Naive B cell (primary cell): ENCODE data around the gene CUX1. TPM values are rescaled to one million over a fixed set of nuclear protein-coding genes. Genes with fewer than 3 reads are reported as not detected.
"Not testable (repeated sequence)": the region's sequence is repeated elsewhere in the genome, so short reads cannot be mapped to it uniquely, and the experiment has no call there.

Experiments
- ATAC-seq, 2 donors: fragments of 150-1000 bp; cut with Tn5 transposase; 2 replicates each; pipeline ENCODE4 v1.10.0; 2021; ENCODE audit warnings: low read depth in 2 of 2, mild to moderate bottlenecking in 2 of 2, moderate library complexity in 2 of 2
- DNase-seq: peaks from one replicate; pipeline ENCODE4 v3.0.0; 2022
- H3K27ac Mint-ChIP-seq, 6 donors: one replicate each; pipeline ENCODE4 v1.8.0; 2020 to 2022; ENCODE audit warnings: mild to moderate bottlenecking in 6 of 6, mixed read lengths in 6 of 6, moderate library complexity in 5 of 6, inconsistent platforms in 2 of 6
- H3K27me3 Mint-ChIP-seq, 3 donors: one replicate each; pipeline ENCODE4 v1.8.0; 2021 to 2022; ENCODE audit warnings: mixed read lengths in 3 of 3, mild to moderate bottlenecking in 1 of 3
- H3K36me3 Mint-ChIP-seq, 2 donors: one replicate each; pipeline ENCODE4 v1.8.0; 2020 to 2022; ENCODE audit warnings: mixed read lengths in 2 of 2, inconsistent platforms in 1 of 2, mild to moderate bottlenecking in 1 of 2
- H3K4me1 Mint-ChIP-seq, 3 donors: one replicate each; pipeline ENCODE4 v1.8.0; 2020 to 2022; ENCODE audit warnings: mixed read lengths in 3 of 3, inconsistent platforms in 1 of 3, mild to moderate bottlenecking in 1 of 3, moderate library complexity in 1 of 3
- H3K4me3 Mint-ChIP-seq, 8 donors: one replicate each; pipeline ENCODE4 v1.8.0; 2020 to 2022; ENCODE audit warnings: mild to moderate bottlenecking in 8 of 8, mixed read lengths in 8 of 8, moderate library complexity in 8 of 8, inconsistent platforms in 2 of 8
- H3K9me3 Mint-ChIP-seq, 7 donors: one replicate each; pipeline ENCODE4 v1.8.0; 2020 to 2022; ENCODE audit warnings: mixed read lengths in 7 of 7, mild to moderate bottlenecking in 5 of 7, inconsistent platforms in 2 of 7, moderate library complexity in 1 of 7
- polyA plus RNA-seq, 6 donors: library from polyadenylated mRNA; unstranded; fragments of 300-500 nt; fragmentation: Illumina TruSeq; gene quantifications; one replicate each; pipeline ENCODE4 v1.2.3, GENCODE V29; 2021; ENCODE audit warnings: low read depth in 6 of 6

Gene CUX1
- polyA plus RNA-seq, 6 donors from 2014 or later, result 0.66 to 31.5 (median 14.5) TPM

- no peaks in the 10 kb centered on the region for H3K9me3 Mint-ChIP-seq
- DNase-seq (no peak), ATAC-seq (no peak)
- H3K27ac Mint-ChIP-seq, result peak overlapping the region in 1 of 6 donors; percentile 72
- no peak overlapping the region for H3K4me3 Mint-ChIP-seq
- no peaks in the 10 kb centered on the region for H3K27me3 Mint-ChIP-seq
- peaks cover 0 to 5% of the 10 kb centered on the region in 2 donors for H3K36me3 Mint-ChIP-seq
- H3K4me1 Mint-ChIP-seq, result peaks cover 4 to 21% (median 6%) of the 10 kb centered on the region in 3 donors
Observed at GRCh38 chr7:101924171-101924570, 106.7 kb downstream of the CUX1 start.

- no peaks in the 10 kb centered on the region for H3K36me3 Mint-ChIP-seq
- no peak for DNase-seq
- ATAC-seq, result no peak
- H3K27me3 Mint-ChIP-seq, result no peaks in the 10 kb centered on the region
- H3K9me3 Mint-ChIP-seq, result peaks cover 0 to 6% (median 2%) of the 10 kb centered on the region in 7 donors
- H3K4me3 Mint-ChIP-seq, result no peak overlapping the region
- H3K4me1 Mint-ChIP-seq, result peaks cover 4 to 24% (median 6%) of the 10 kb centered on the region in 3 donors
- peak overlapping the region in 2 of 6 donors; percentile 52 to 63 for H3K27ac Mint-ChIP-seq
Observed at GRCh38 chr7:101926265-101926664, 108.8 kb downstream of the CUX1 start.

- ATAC-seq, result no peak
- peaks cover 0 to 6% (median 2%) of the 10 kb centered on the region in 7 donors for H3K9me3 Mint-ChIP-seq
- H3K36me3 Mint-ChIP-seq, result peaks cover 0 to 5% of the 10 kb centered on the region in 2 donors
- no peaks in the 10 kb centered on the region for H3K27me3 Mint-ChIP-seq
- peaks cover 4 to 28% (median 6%) of the 10 kb centered on the region in 3 donors for H3K4me1 Mint-ChIP-seq
- DNase-seq, result no peak
- H3K4me3 Mint-ChIP-seq, result no peak overlapping the region
- H3K27ac Mint-ChIP-seq, result peak overlapping the region in 2 of 6 donors; percentile 7 to 87
Observed at GRCh38 chr7:101927389-101927788, 110.0 kb downstream of the CUX1 start.

GRCh38 chr7:101927802-101928201 is 110.4 kb downstream of the CUX1 start:
- peaks cover 4 to 32% (median 6%) of the 10 kb centered on the region in 3 donors for H3K4me1 Mint-ChIP-seq
- ATAC-seq (no peak), DNase-seq (no peak)
- peaks cover 0 to 6% (median 2%) of the 10 kb centered on the region in 7 donors for H3K9me3 Mint-ChIP-seq
- H3K27me3 Mint-ChIP-seq, result no peaks in the 10 kb centered on the region
- H3K36me3 Mint-ChIP-seq, result peaks cover 0 to 6% of the 10 kb centered on the region in 2 donors
- no peak overlapping the region for H3K4me3 Mint-ChIP-seq
- no peak overlapping the region for H3K27ac Mint-ChIP-seq

- peaks cover 0 to 6% of the 10 kb centered on the region in 2 donors for H3K36me3 Mint-ChIP-seq
- peak overlapping the region in 1 of 6 donors; percentile 11 for H3K27ac Mint-ChIP-seq
- no peak overlapping the region for H3K4me3 Mint-ChIP-seq
- no peak for DNase-seq
- peaks cover 0 to 33% (median 9%) of the 10 kb centered on the region in 3 donors for H3K4me1 Mint-ChIP-seq
- no peaks in the 10 kb centered on the region for H3K27me3 Mint-ChIP-seq
- no peak for ATAC-seq
- peaks cover 0 to 6% (median 2%) of the 10 kb centered on the region in 7 donors for H3K9me3 Mint-ChIP-seq
Observed at GRCh38 chr7:101929256-101929655, 111.8 kb downstream of the CUX1 start.

GRCh38 chr7:101929911-101930310 is 112.5 kb downstream of the CUX1 start:
- H3K9me3 Mint-ChIP-seq, H3K36me3 Mint-ChIP-seq, DNase-seq, ATAC-seq, H3K27me3 Mint-ChIP-seq, H3K4me3 Mint-ChIP-seq: not testable (repeated sequence)
- Mint-ChIP-seq H3K27ac (peak overlapping the region in 1 of 6 donors; percentile 34), H3K4me1 (peaks cover 0 to 40% (median 16%) of the 10 kb centered on the region in 3 donors)

GRCh38 chr7:101932083-101932482 is 114.7 kb downstream of the CUX1 start:
- ATAC-seq (no peak), DNase-seq (no peak)
- Mint-ChIP-seq H3K9me3 (peaks cover 0 to 6% (median 2%) of the 10 kb centered on the region in 7 donors), H3K36me3 (peaks cover 0 to 6% of the 10 kb centered on the region in 2 donors), H3K27ac (peak overlapping the region in 1 of 6 donors; percentile 12), H3K4me3 (no peak overlapping the region), H3K27me3 (no peaks in the 10 kb centered on the region), H3K4me1 (peaks cover 18 to 56% (median 38%) of the 10 kb centered on the region in 3 donors)

- peaks cover 0 to 6% of the 10 kb centered on the region in 2 donors for H3K36me3 Mint-ChIP-seq
- H3K4me3 Mint-ChIP-seq, result peak overlapping the region in 4 of 8 donors; percentile 7 to 71 (median 17)
- H3K27ac Mint-ChIP-seq, result peak overlapping the region in 1 of 6 donors; percentile 85
- DNase-seq (no peak), ATAC-seq (no peak)
- peaks cover 0 to 6% (median 2%) of the 10 kb centered on the region in 7 donors for H3K9me3 Mint-ChIP-seq
- H3K27me3 Mint-ChIP-seq, result no peaks in the 10 kb centered on the region
- peaks cover 21 to 57% (median 42%) of the 10 kb centered on the region in 3 donors for H3K4me1 Mint-ChIP-seq
Observed at GRCh38 chr7:101933028-101933427, 115.6 kb downstream of the CUX1 start.

- peak overlapping the region in 3 of 6 donors; percentile 47 to 76 (median 61) for H3K27ac Mint-ChIP-seq
- peaks cover 0 to 6% of the 10 kb centered on the region in 2 donors for H3K36me3 Mint-ChIP-seq
- H3K4me3 Mint-ChIP-seq, result peak overlapping the region in 7 of 8 donors; percentile 50 to 84 (median 70)
- ATAC-seq, result peak; percentile 46 to 53
- peaks cover 0 to 6% (median 2%) of the 10 kb centered on the region in 7 donors for H3K9me3 Mint-ChIP-seq
- peak; percentile 24 for DNase-seq
- peaks cover 21 to 61% (median 49%) of the 10 kb centered on the region in 3 donors for H3K4me1 Mint-ChIP-seq
- no peaks in the 10 kb centered on the region for H3K27me3 Mint-ChIP-seq
Observed at GRCh38 chr7:101933688-101934121, 116.3 kb downstream of the CUX1 start.

- Mint-ChIP-seq H3K27me3 (no peaks in the 10 kb centered on the region), H3K36me3 (peaks cover 0 to 6% of the 10 kb centered on the region in 2 donors), H3K4me3 (peak overlapping the region in 4 of 8 donors; percentile 25 to 70 (median 50))
Observed at GRCh38 chr7:101934618-101935017, 117.2 kb downstream of the CUX1 start.

GRCh38 chr7:101935521-101936141 is 118.2 kb downstream of the CUX1 start:
- H3K36me3 Mint-ChIP-seq, result peaks cover 0 to 6% of the 10 kb centered on the region in 2 donors
- no peaks in the 10 kb centered on the region for H3K27me3 Mint-ChIP-seq
- DNase-seq, result no peak
- peak overlapping the region in 4 of 6 donors; percentile 76 to 93 (median 89) for H3K27ac Mint-ChIP-seq
- no peak for ATAC-seq
- peaks cover 28 to 69% (median 59%) of the 10 kb centered on the region in 3 donors for H3K4me1 Mint-ChIP-seq
- peak overlapping the region in 4 of 8 donors; percentile 32 to 76 (median 47) for H3K4me3 Mint-ChIP-seq
- no peaks in the 10 kb centered on the region for H3K9me3 Mint-ChIP-seq

More at GRCh38 chr7:101934618-101935017, 117.2 kb downstream of the CUX1 start:
- DNase-seq (no peak), ATAC-seq (no peak)
- peak overlapping the region in 1 of 6 donors; percentile 33 for H3K27ac Mint-ChIP-seq
- H3K4me1 Mint-ChIP-seq, result peaks cover 28 to 68% (median 58%) of the 10 kb centered on the region in 3 donors
- H3K9me3 Mint-ChIP-seq, result peaks cover 0 to 6% (median 2%) of the 10 kb centered on the region in 7 donors

- DNase-seq (no peak), ATAC-seq (peak in 1 of 2 donors; percentile 59)
- peaks cover 28 to 70% (median 59%) of the 10 kb centered on the region in 3 donors for H3K4me1 Mint-ChIP-seq
- H3K27me3 Mint-ChIP-seq, result no peaks in the 10 kb centered on the region
- H3K9me3 Mint-ChIP-seq, result no peaks in the 10 kb centered on the region
- peak overlapping the region in 4 of 6 donors; percentile 58 to 93 (median 82) for H3K27ac Mint-ChIP-seq
- H3K36me3 Mint-ChIP-seq, result peaks cover 0 to 6% of the 10 kb centered on the region in 2 donors
- H3K4me3 Mint-ChIP-seq, result peak overlapping the region in 5 of 8 donors; percentile 32 to 76 (median 41)
Observed at GRCh38 chr7:101936223-101936610, 118.8 kb downstream of the CUX1 start.

GRCh38 chr7:101936611-101937231 is 119.3 kb downstream of the CUX1 start:
- peaks cover 28 to 70% (median 59%) of the 10 kb centered on the region in 3 donors for H3K4me1 Mint-ChIP-seq
- H3K9me3 Mint-ChIP-seq, result no peaks in the 10 kb centered on the region
- peak overlapping the region in 4 of 6 donors; percentile 42 to 88 (median 67) for H3K27ac Mint-ChIP-seq
- H3K4me3 Mint-ChIP-seq, result no peak overlapping the region
- no peak for DNase-seq
- H3K27me3 Mint-ChIP-seq, result no peaks in the 10 kb centered on the region
- ATAC-seq, result no peak
- H3K36me3 Mint-ChIP-seq, result peaks cover 0 to 6% of the 10 kb centered on the region in 2 donors
